Spleen (tissue), 7 donors: ENCODE data around the gene YY2.

ENCODE experiments used
- CTCF ChIP-seq, 11 experiments: fragments of 200-600 bp in 7 of 11; fragments of 450-650 bp in 4 of 11; sonication (generic) in 4 of 11; IDR thresholded peaks in 8 of 11; conservative IDR thresholded peaks in 3 of 11; 1 replicate in 7 of 11; 2 replicates in 4 of 11; pipeline versions ENCODE4 v1.4.0 to v1.8.0; 2016 to 2021; ENCODE audit warnings: antibody characterized with exemption in 11 of 11, inconsistent platforms in 4 of 11, mild to moderate bottlenecking in 1 of 11
- POLR2A ChIP-seq, 3 donors: fragments of 450-650 bp; IDR thresholded peaks; one replicate each; pipeline ENCODE4 v1.5.1; 2017; ENCODE audit warnings: antibody characterized with exemption in 3 of 3, mild to moderate bottlenecking in 1 of 3
- POLR2AphosphoS5 ChIP-seq, 3 donors: sonication (generic); formaldehyde crosslinking; IDR thresholded peaks; one replicate each; pipeline ENCODE4 v1.5.1; 2017; ENCODE audit warnings: antibody characterized with exemption in 3 of 3
- donor health status: DM: no; HTN: no; CAD: no; lungs with moderate emphysema.
- donor health status: DM: no; HTN: no; CAD: no.
- donor health status: DM: no; HTN: no; CAD: no.

- TF ChIP-seq CTCF (IDR thresholded peaks at IDR 0.05 in 8 of 11, conservative IDR thresholded peaks at IDR 0.05 in 3 of 11), result no peak
- TF ChIP-seq POLR2AphosphoS5 (IDR thresholded peaks at IDR 0.05), result no peak
- no peak for TF ChIP-seq POLR2A (IDR thresholded peaks at IDR 0.05)
These were observed 2.2 kb upstream of the YY2 start for GRCh38 chrX:21853578-21853977.
